Activated T-helper 2 cell treated with anti-CD3 and anti-CD28 coated beads, Interferon-gamma antibody, Interleukin-2, Interleukin-4, amounts not matched to agents 10 μg/mL and 5 μg/mL and 100 μg/mL, durations not matched to agents 14 hours and 24 hours and 36 hours (primary cell): ENCODE data around the gene PTN. TPM values are rescaled to one million over a fixed set of nuclear protein-coding genes. Genes with fewer than 3 reads are reported as not detected.

Source experiments
- DNase-seq: peaks from one replicate; pipeline ENCODE4 v3.0.0; 2021; ENCODE audit warnings: low spot score
- H3K27ac Mint-ChIP-seq: one replicate; pipeline ENCODE4 v1.8.0; 2021; ENCODE audit warnings: mixed read lengths
- H3K27me3 Mint-ChIP-seq: one replicate; pipeline ENCODE4 v1.8.0; 2021; ENCODE audit warnings: low read depth, mixed read lengths
- H3K36me3 Mint-ChIP-seq: one replicate; pipeline ENCODE4 v1.8.0; 2021; ENCODE audit warnings: low read depth, mixed read lengths
- H3K4me1 Mint-ChIP-seq: one replicate; pipeline ENCODE4 v1.8.0; 2021; ENCODE audit warnings: low read depth, mixed read lengths
- H3K4me3 Mint-ChIP-seq: one replicate; pipeline ENCODE4 v1.8.0; 2021; ENCODE audit warnings: low read depth, mild to moderate bottlenecking, moderate library complexity, mixed read lengths
- H3K9me3 Mint-ChIP-seq: one replicate; pipeline ENCODE4 v1.8.0; 2021; ENCODE audit warnings: mixed read lengths
- intact Hi-C: fragments of 100-400 bp; cut with micrococcal nuclease; formaldehyde crosslinking; loops from one replicate; pipeline ENCODE4 v1.15.1; 2023
- total RNA-seq: library from RNA; stranded (reverse); gene quantifications from 2 replicates; pipeline ENCODE4 v1.2.3, GENCODE V29; 2022

The PTN gene
- total RNA-seq, 1 donor from 2014 or later, result 0.11 TPM

DNA sequence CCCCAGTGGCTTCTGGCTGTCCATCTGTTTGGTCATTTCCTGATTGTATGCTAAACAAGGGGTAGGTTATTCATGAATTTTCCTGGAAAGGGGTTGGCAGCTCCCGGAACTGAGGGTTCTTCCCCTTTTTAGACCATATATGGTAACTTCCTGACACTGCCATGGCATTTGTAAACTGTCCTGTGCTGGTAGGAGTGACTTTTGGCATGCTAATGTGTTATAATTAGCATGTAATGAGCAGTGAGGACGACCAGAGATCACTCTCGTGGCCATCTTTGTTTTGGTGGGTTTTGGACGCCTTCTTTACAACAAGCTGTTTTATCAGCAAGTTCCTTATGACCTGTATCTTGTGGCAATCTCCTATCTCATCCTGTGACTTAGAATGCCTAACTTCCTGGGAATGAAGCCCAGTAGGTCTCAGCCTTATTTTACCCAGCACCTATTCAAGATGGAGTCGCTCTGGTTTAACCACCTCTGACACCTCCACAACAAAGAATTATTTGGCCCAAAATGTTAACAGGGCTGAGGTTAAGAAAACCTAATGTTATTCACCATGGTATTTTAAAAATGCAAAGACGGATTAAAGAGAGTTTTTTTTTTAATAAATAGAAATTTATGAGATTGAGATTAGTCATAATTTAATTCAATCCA lies 2.4 kb upstream of the PTN start:
- intact Hi-C loops, result no loop called here
- Mint-ChIP-seq H3K9me3 (no peaks in the 10 kb centered on the region), H3K4me1 (no peaks in the 10 kb centered on the region), H3K4me3 (no peak overlapping the region), H3K27ac (no peak overlapping the region), H3K36me3 (no peaks in the 10 kb centered on the region), H3K27me3 (peaks cover 2% of the 10 kb centered on the region)
- no peak for DNase-seq

DNA sequence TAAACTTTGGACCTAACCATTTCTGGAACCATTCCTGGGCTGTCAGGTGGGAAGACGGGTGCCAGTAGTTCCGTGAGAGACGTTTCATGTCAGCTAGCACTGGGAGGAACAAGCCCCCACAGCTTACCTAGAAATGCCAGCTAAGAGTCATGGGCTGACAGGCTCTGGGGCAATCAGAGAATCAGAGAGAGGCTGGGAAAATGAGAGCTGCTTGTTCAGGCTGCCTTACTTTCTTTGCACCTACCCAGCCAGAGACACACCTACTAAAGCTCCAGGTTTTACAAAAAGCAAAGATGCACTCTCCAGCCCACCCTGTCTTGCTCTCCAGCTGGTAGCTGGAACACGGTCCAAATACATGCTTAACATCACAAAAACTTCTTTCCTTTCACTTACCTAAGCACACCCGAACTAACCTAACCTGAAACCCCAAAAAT lies 688 bp downstream of the PTN start:
- no peak for DNase-seq
- no peak overlapping the region for H3K4me3 Mint-ChIP-seq
- H3K4me1 Mint-ChIP-seq, result no peaks in the 10 kb centered on the region
- no peaks in the 10 kb centered on the region for H3K36me3 Mint-ChIP-seq
- intact Hi-C loops, result no loop called here
- H3K9me3 Mint-ChIP-seq, result peaks cover 3% of the 10 kb centered on the region
- H3K27me3 Mint-ChIP-seq, result peaks cover 2% of the 10 kb centered on the region
- no peak overlapping the region for H3K27ac Mint-ChIP-seq

DNA sequence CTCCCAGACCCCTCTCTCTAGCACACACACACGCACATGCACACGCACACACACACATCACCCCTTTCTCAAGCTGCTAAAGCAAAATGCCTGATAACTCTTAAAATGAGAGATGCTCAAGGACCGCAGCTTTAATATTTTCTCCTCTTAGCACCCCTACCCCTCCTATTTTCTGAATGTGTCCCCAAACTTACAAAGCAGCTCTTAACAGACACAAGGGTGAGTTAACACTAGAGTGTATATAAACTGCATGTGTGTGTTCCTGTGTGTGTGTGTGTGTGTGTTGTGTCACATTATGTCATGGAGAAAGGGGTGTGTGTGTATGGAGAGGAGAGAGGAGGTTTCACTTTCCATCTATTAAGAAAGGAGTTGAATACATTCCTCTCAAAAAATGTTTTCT lies 1.3 kb downstream of the PTN start:
- H3K36me3 Mint-ChIP-seq, result no peaks in the 10 kb centered on the region
- peaks cover 3% of the 10 kb centered on the region for H3K9me3 Mint-ChIP-seq
- no peaks in the 10 kb centered on the region for H3K4me1 Mint-ChIP-seq
- H3K4me3 Mint-ChIP-seq, result no peak overlapping the region
- H3K27ac Mint-ChIP-seq, result no peak overlapping the region
- peaks cover 2% of the 10 kb centered on the region for H3K27me3 Mint-ChIP-seq
- intact Hi-C loops, result no loop called here
- no peak for DNase-seq

DNA sequence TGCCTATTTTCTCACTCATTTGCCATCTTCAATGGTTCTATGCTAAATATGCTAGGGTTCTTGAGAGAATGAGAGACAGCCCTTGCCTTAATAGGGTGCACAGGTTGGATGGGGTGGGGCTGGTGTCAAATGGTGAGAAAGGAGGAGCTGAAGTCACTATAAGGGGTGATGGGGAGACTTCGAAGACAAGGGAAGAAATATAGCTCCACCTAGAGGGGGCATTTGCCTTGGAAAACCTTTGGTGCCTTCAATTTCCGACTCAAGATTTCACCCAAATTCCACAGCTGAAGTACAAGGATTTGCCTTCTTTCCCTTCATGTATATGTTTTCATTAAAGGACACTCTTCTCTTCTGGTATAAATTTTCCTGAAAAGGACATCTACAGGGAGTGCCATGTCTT lies 5.6 kb downstream of the PTN start:
- no peaks in the 10 kb centered on the region for H3K27me3 Mint-ChIP-seq
- no peak overlapping the region for H3K4me3 Mint-ChIP-seq
- DNase-seq, result no peak
- no peaks in the 10 kb centered on the region for H3K36me3 Mint-ChIP-seq
- H3K4me1 Mint-ChIP-seq, result no peaks in the 10 kb centered on the region
- H3K9me3 Mint-ChIP-seq, result peaks cover 7% of the 10 kb centered on the region
- intact Hi-C loops, result no loop called here
- no peak overlapping the region for H3K27ac Mint-ChIP-seq

DNA sequence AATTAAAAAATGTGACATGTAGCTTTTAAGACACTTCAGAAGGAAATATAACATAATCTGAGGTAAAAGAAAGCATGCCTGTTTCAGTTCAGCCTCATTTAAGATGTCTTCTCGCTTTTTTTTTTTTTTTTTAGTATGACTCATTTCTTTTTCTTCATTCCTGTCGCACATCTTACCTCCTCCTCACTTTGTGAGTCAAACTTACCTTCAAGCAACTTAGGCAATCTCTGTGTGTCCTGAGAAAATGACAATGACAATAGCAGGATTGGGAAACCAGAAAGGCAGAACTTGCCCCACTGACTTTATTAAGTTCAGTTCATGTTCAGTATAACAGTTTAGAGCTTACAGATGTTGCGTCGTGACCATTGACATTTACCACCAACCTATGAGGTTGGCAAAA lies 7.7 kb downstream of the PTN start:
- H3K4me3 Mint-ChIP-seq, result no peak overlapping the region
- H3K4me1 Mint-ChIP-seq, result no peaks in the 10 kb centered on the region
- H3K36me3 Mint-ChIP-seq, result no peaks in the 10 kb centered on the region
- no peaks in the 10 kb centered on the region for H3K27me3 Mint-ChIP-seq
- H3K27ac Mint-ChIP-seq, result no peak overlapping the region
- peaks cover 7% of the 10 kb centered on the region for H3K9me3 Mint-ChIP-seq
- no peak for DNase-seq
- intact Hi-C loops, result no loop called here

DNA sequence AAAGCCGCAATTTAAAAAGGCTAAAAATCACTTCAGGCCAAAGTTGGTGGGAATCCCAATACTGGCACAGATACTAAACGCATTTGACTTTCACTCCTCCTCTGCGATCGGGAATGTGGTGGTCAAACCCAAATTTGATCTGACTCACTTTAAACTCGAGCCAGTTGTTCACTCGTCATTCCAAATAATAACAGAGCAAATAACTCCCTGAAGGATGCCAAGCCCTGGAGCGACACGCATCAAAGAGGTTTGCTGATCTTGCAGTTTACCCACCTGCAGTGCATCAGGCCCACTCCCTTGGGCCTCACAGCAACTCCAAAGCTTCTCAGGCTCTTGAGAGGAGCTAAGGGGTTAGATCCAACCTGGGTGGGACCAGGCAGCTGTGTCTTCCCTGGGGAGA lies 12.2 kb downstream of the PTN start:
- no peaks in the 10 kb centered on the region for H3K27me3 Mint-ChIP-seq
- no peaks in the 10 kb centered on the region for H3K36me3 Mint-ChIP-seq
- no peak for DNase-seq
- no peak overlapping the region for H3K27ac Mint-ChIP-seq
- intact Hi-C loops, result no loop called here
- no peak overlapping the region for H3K4me3 Mint-ChIP-seq
- H3K9me3 Mint-ChIP-seq, result peaks cover 3% of the 10 kb centered on the region
- H3K4me1 Mint-ChIP-seq, result no peaks in the 10 kb centered on the region

DNA sequence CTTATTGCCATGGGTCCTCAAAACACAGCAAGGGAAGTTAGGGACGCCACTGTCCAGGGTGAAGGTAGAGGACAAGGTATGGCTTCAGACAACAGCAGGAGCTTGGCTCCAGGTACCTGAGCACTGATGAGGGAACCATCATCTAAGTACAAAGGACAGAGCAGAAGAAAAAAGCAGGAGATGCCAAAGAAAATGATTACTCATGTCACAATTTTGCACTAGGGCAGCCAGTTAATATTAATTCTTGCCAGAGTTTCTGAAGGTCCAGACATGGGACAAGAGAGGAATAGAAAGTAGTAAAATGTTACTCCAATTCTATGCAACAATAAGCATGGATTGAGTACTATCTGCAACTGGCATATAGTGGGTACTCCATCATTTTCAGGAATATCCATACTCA lies 14.1 kb downstream of the PTN start:
- no peaks in the 10 kb centered on the region for H3K36me3 Mint-ChIP-seq
- no peaks in the 10 kb centered on the region for H3K9me3 Mint-ChIP-seq
- H3K27me3 Mint-ChIP-seq, result no peaks in the 10 kb centered on the region
- no peak overlapping the region for H3K4me3 Mint-ChIP-seq
- intact Hi-C loops, result no loop called here
- H3K27ac Mint-ChIP-seq, result no peak overlapping the region
- DNase-seq, result no peak
- no peaks in the 10 kb centered on the region for H3K4me1 Mint-ChIP-seq

DNA sequence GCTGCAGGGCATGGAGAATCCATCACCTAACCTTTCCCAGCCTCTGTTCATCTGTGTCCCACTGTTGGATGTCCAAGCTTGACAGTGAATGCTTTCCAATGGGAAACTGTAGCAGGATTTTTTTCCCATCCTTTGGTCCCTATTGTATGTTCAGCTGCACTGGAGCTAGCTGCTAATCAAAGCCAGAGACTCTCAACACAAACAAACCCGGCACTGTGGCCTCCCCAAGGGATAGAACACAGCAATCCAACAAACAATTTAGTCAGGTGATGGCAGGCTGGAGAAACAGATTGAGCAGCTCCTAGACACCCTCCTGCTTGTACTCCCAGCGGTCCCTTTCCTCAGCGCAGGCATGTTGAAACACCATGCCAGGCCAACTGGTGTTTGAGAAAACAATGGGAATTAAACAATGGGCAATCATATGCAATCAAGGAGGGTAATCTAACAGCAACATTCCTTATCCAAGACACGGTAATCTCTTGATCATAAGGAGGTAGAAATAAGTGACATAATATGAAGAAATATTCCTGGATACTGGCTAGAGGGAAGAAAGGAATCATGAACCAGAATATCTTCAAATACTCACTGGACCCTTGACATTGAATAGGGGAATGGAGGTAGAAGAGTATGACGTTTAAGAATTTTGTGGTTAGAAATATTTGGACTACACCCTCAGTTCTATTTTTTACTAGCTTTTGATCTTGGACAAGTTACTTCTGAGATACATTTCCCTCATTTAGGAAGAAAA lies 15.0 kb downstream of the PTN start:
- H3K9me3 Mint-ChIP-seq, result peaks cover 2% of the 10 kb centered on the region
- H3K4me1 Mint-ChIP-seq, result no peaks in the 10 kb centered on the region

DNA sequence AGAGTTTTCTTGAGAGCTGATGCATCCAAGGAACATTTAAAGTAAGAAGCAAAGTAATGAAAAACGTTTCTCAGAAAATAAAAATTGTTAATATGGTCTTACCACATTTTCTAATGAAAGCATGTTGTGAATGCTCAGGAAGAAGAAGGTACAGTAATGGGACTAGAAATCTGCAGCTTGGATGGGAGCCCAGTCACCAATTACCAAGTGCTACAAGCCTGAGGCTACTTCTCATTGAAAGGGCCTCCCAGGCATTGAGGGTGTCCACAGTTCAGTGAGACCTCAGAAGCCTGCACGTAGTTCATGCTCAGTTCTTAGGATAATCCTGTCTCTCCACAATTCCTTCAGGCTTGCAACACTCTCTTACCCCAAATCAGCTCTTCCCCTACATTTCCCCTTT lies 17.6 kb downstream of the PTN start:
- no peak for DNase-seq
- Mint-ChIP-seq H3K4me3 (no peak overlapping the region), H3K9me3 (peaks cover 8% of the 10 kb centered on the region), H3K36me3 (no peaks in the 10 kb centered on the region), H3K4me1 (no peaks in the 10 kb centered on the region), H3K27ac (no peak overlapping the region), H3K27me3 (no peaks in the 10 kb centered on the region)
- intact Hi-C loops, result no loop called here

More for the DNA sequence above, 15.0 kb downstream of the PTN start:
- no peaks in the 10 kb centered on the region for H3K36me3 Mint-ChIP-seq
- DNase-seq, result no peak
- no peaks in the 10 kb centered on the region for H3K27me3 Mint-ChIP-seq
- no peak overlapping the region for H3K4me3 Mint-ChIP-seq
- intact Hi-C loops, result no loop called here
- no peak overlapping the region for H3K27ac Mint-ChIP-seq

DNA sequence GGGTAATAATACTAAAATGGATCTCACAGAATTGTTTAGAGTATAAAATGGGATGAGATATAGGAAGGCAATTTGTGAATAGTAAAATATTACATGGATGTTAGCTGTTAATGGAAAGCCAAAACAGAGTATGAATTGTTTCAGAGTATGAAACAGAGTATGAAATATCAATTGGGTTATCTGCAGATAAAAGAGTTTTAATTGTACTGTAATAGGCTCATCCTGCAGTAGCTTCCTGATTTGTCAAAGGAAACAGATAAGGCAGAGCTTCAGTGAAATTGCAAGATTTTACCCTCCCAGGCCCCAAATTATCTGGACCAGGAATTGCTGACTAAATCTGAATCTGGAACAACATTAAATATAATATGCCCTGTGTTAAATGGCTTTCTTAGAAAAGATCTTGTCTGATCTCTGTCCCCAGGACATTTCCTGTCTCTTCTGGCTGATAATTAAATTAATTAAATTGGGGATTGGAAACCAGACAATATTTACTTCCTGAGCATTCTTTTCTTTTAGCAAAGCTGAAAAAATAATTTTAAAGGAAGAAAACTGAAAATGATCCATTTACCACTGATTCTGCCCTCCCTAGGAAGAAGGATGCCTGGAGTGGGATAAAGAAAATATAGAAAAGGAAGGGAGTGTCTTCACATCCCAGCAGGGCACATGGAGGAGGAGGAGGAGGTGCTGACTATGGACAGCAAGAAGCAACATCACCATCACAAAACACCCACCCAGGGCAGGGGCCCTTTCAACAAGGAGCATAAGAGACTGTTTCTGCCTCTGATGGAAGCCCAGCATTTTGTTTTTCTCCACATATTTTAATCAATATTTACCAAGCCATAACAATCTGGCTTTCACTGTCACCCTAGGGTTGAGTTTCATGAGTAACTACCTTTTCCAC lies 18.5 kb downstream of the PTN start:
- intact Hi-C loops, result no loop called here
- Mint-ChIP-seq H3K36me3 (no peaks in the 10 kb centered on the region), H3K27me3 (no peaks in the 10 kb centered on the region), H3K27ac (no peak overlapping the region), H3K4me3 (no peak overlapping the region), H3K9me3 (peaks cover 8% of the 10 kb centered on the region), H3K4me1 (no peaks in the 10 kb centered on the region)
- no peak for DNase-seq

DNA sequence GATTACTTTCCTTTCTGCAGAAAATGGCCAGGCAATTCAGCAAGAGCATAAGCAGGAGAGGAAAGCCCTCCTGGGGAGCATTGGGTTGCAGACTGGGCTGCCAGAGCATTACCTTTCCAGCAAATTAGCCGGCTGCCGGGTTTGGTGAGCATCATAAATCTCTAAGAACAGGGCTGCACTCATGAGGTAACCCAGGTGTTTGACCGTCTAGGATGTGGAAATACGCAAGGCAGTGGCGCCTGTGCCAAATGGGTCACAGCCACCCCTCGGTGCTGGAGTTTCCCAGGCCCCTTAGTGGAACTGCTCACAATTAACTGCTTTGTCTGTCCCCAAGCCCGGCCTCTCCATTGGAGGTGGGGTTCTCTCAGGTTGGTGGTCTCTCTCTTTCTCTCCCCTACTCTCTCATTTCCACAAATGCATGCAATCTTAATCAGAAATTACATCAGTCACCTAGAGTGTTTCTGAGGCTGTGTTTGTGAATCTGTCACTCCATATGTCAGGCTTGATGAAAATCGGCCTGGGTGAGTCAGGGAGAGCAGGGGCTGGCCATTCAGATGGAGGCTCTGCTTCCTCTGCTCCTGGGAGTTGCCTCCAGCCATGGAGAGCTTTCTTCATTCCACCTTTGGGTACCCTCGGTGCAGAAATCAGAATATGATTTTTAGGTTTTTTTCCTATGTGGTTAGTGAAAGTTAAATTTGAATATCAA lies 26.7 kb downstream of the PTN start:
- intact Hi-C loops, result no loop called here
- no peak for DNase-seq
- Mint-ChIP-seq H3K4me1 (no peaks in the 10 kb centered on the region), H3K27me3 (no peaks in the 10 kb centered on the region), H3K36me3 (no peaks in the 10 kb centered on the region), H3K27ac (no peak overlapping the region), H3K9me3 (no peaks in the 10 kb centered on the region), H3K4me3 (no peak overlapping the region)

DNA sequence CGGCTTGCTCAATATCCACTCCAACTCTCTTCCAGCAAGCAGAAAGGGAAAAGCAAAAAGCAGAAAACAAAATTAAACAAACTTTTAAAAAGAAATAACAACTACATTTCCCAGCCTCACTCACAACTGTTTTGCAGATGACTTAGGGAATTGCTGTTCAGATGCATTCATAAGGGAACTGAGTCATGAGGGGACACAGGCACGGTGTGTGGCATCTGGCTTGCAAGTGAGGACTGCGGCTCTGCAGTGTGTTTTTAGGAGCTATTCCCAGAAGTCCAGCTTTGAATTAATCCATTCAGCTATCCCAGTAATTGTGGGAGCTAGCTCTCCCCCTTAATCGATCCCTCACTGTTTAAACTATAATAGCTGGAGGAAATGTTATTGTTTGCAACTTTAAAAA lies 30.3 kb downstream of the PTN start:
- Mint-ChIP-seq H3K9me3 (peaks cover 5% of the 10 kb centered on the region), H3K4me3 (no peak overlapping the region), H3K27ac (no peak overlapping the region), H3K36me3 (no peaks in the 10 kb centered on the region), H3K27me3 (no peaks in the 10 kb centered on the region), H3K4me1 (no peaks in the 10 kb centered on the region)
- no peak for DNase-seq
- intact Hi-C loops, result no loop called here
